ENCODE measurements around the gene FASTKD2. TPM values are rescaled to one million over a fixed set of nuclear protein-coding genes. Genes with fewer than 3 reads are reported as not detected.

Gene FASTKD2
- total and polyA plus RNA-seq, 8 donors, result 21.8 to 41.9 (median 36.1) TPM

- peak; percentile 55 to 63 for TF ChIP-seq CTCF (IDR thresholded peaks at IDR 0.05)
- peaks cover 0 to 36% of the 10 kb centered on the region in 2 donors for H3K4me1 ChIP-seq
- no peak overlapping the region for H3K4me3 ChIP-seq
- DNase-seq (peak in 3 of 4 donors; percentile 36 to 69 (median 55)), ATAC-seq (peak; percentile 93)
- no peak overlapping the region for H3K27ac ChIP-seq
- intact Hi-C loops (cut with DNase I), result loop anchor here in 1 of 2 donors (10.0 kb wide), 1 partner anchor 674 kb away; no protein-coding TSS in a partner anchor
- no peaks in the 10 kb centered on the region for H3K9me3 ChIP-seq
- no peaks in the 10 kb centered on the region for H3K36me3 ChIP-seq
- H3K27me3 ChIP-seq, result no peaks in the 10 kb centered on the region
Measured at GRCh38 chr2:206800506-206801417, 35.4 kb downstream of the FASTKD2 start.

DNA sequence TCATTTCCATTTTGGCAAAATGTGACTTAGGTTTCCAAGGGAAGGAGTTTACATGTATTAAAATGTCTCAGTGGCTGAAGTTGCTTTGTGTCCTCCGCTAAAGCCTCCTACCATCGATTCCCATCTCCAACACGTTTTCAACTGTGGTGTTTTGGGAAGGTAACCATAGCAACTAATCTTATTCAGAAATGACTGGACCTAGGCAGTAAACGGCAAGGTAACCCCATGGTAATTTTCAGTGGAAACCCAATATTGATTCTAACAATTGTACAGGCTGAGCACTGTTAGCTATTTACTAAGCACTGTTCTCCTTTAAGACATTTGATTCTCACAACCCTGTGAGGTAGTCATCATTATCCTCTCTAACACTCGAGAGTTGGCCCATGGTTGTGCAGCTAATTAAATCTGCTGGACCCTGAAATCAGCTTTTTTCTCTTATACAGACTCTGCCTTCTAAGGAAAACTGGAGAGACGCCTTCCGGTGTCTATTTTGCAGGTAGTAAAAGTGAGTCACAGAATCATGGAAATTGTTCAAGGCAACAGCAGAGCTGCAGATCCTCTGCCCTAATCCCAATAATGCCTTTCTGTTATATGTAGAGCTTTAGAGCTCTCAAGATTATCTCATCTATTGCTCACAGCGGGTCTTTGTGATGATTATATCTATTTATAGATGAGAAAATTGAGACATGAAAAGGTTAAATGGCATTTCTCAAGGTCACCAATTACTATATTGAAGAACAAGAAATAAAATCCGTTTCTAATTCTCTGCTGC lies 36.2 kb downstream of the FASTKD2 start:
- H3K27me3 ChIP-seq, result no peaks in the 10 kb centered on the region
- no peaks in the 10 kb centered on the region for H3K36me3 ChIP-seq
- ATAC-seq (no peak), DNase-seq (no peak)
- no peak overlapping the region for H3K4me3 ChIP-seq
- no peaks in the 10 kb centered on the region for H3K9me3 ChIP-seq
- no peak overlapping the region for H3K27ac ChIP-seq
- peaks cover 0 to 36% of the 10 kb centered on the region in 2 donors for H3K4me1 ChIP-seq
- no peak for TF ChIP-seq CTCF (IDR thresholded peaks at IDR 0.05)
- intact Hi-C loops (cut with DNase I), result loop anchor here in 1 of 2 donors (10.0 kb wide), 1 partner anchor 673 kb away; no protein-coding TSS in a partner anchor

- Histone ChIP-seq H3K27ac (no peak overlapping the region), H3K4me1 (peaks cover 0 to 28% of the 10 kb centered on the region in 2 donors), H3K27me3 (no peaks in the 10 kb centered on the region), H3K36me3 (no peaks in the 10 kb centered on the region), H3K9me3 (no peaks in the 10 kb centered on the region), H3K4me3 (no peak overlapping the region)
- intact Hi-C loops (cut with DNase I), result loop anchor here in 1 of 2 donors (10.0 kb wide), 1 partner anchor 672 kb away; no protein-coding TSS in a partner anchor
- DNase-seq (no peak), ATAC-seq (no peak)
- no peak for TF ChIP-seq CTCF (IDR thresholded peaks at IDR 0.05)
Measured at GRCh38 chr2:206802654-206803514, 37.5 kb downstream of the FASTKD2 start.

DNA sequence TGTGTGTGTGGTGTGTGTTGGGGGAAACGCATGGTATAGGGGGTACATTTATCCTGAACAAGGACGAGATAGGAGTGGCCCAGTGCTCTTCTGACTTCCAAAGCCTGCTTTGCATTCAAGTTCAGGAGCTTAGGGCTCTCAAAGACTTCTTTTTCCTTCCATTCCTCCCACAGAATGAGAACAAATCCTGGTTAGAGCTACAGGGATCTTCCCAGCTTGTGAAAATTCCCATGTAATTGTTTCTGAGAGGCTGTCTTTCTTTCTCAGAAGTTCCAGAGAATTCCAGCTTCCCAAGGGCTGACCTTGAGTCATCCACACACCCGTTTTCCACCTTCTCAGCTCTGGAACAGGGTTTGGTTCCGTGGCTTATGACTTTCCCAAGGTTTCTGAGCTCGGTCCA lies 38.9 kb downstream of the FASTKD2 start:
- DNase-seq (no peak), ATAC-seq (no peak)
- Histone ChIP-seq H3K4me1 (peaks cover 0 to 16% of the 10 kb centered on the region in 2 donors), H3K4me3 (no peak overlapping the region), H3K27me3 (no peaks in the 10 kb centered on the region), H3K36me3 (no peaks in the 10 kb centered on the region), H3K27ac (no peak overlapping the region), H3K9me3 (no peaks in the 10 kb centered on the region)
- intact Hi-C loops (cut with DNase I), result loop anchor here in 1 of 2 donors (10.0 kb wide), 1 partner anchor 670 kb away; no protein-coding TSS in a partner anchor
- no peak for TF ChIP-seq CTCF (IDR thresholded peaks at IDR 0.05)
